Hepatocyte (in vitro differentiated cells): ENCODE measurements around the gene TET2. TPM values are rescaled to one million over a fixed set of nuclear protein-coding genes. Genes with fewer than 3 reads are reported as not detected.
A peak's percentile ranks its signal among the peaks of the same experiment; 100 is the strongest.

Experiments
- DNase-seq: peaks from one replicate; pipeline ENCODE4 v3.0.0-alpha.2; 2016; ENCODE audit warnings: low spot score
- H2AFZ ChIP-seq: fragments of 200-600 bp; sonication (generic); 2 replicates; pipeline ENCODE4 v1.6.0; 2016; ENCODE audit warnings: antibody characterized with exemption, mild to moderate bottlenecking
- H3K27ac ChIP-seq: fragments of 200-600 bp; sonication (generic); 2 replicates; pipeline ENCODE4 v1.5.1; 2016; ENCODE audit warnings: mild to moderate bottlenecking
- H3K27me3 ChIP-seq: fragments of 200-600 bp; sonication (generic); 2 replicates; pipeline ENCODE4 v1.6.1; 2016
- H3K36me3 ChIP-seq: fragments of 200-600 bp; sonication (generic); replicated peaks from 2 replicates; pipeline ENCODE4 v1.5.1; 2016; ENCODE audit warnings: low read depth; ENCODE audit not compliant: insufficient read depth
- H3K4me1 ChIP-seq: fragments of 200-600 bp; sonication (generic); 2 replicates; pipeline ENCODE4 v1.5.1; 2016; ENCODE audit warnings: mild to moderate bottlenecking, moderate library complexity; ENCODE audit not compliant: insufficient read depth
- H3K4me2 ChIP-seq: fragments of 200-600 bp; sonication (generic); 2 replicates; pipeline ENCODE4 v1.6.0; 2016
- H3K4me3 ChIP-seq: fragments of 200-600 bp; sonication (generic); 2 replicates; pipeline ENCODE4 v1.5.1; 2016; ENCODE audit warnings: mild to moderate bottlenecking
- H3K79me2 ChIP-seq: fragments of 200-600 bp; sonication (generic); 2 replicates; pipeline ENCODE4 v1.6.0; 2017; ENCODE audit warnings: mild to moderate bottlenecking
- H3K9me2 ChIP-seq: fragments of 200-600 bp; sonication (generic); replicated peaks from 2 replicates; pipeline ENCODE4 v1.6.0; 2017; ENCODE audit warnings: mild to moderate bottlenecking; ENCODE audit not compliant: insufficient read depth
- H3K9me3 ChIP-seq: fragments of 200-600 bp; sonication (generic); 2 replicates; pipeline ENCODE4 v1.5.1; 2016; ENCODE audit warnings: low read depth, mild to moderate bottlenecking
- H4K20me1 ChIP-seq: fragments of 200-600 bp; sonication (generic); 2 replicates; pipeline ENCODE4 v1.6.0; 2016; ENCODE audit warnings: mild to moderate bottlenecking; ENCODE audit not compliant: insufficient read depth, poor library complexity, severe bottlenecking
- CTCF ChIP-seq: fragments of 200-600 bp; sonication (generic); IDR thresholded peaks from 2 replicates; pipeline ENCODE4 v1.5.1; 2016; ENCODE audit warnings: antibody characterized with exemption, mild to moderate bottlenecking; ENCODE audit not compliant: poor library complexity
- EZH2 ChIP-seq: fragments of 200-600 bp; sonication (generic); IDR thresholded peaks from 2 replicates; pipeline ENCODE4 v1.6.1; 2016; ENCODE audit warnings: antibody characterized with exemption, mild to moderate bottlenecking, borderline replicate concordance
- EZH2phosphoT487 ChIP-seq: fragments of 200-600 bp; sonication (generic); IDR thresholded peaks from one replicate; pipeline ENCODE4 v1.6.1; 2018; ENCODE audit warnings: antibody characterized with exemption, mild to moderate bottlenecking, low read depth, moderate library complexity; ENCODE audit not compliant: unreplicated experiment, severe bottlenecking
- WGBS: methylation state at CpG from one replicate; pipeline ENCODE4 v1.1.6; 2016; ENCODE audit warnings: low lambda C conversion rate; ENCODE audit errors: missing lambda C conversion rate; 5-methylcytosine and 5-hydroxymethylcytosine counted together
- polyA plus RNA-seq: library from polyadenylated mRNA; unstranded; fragments of >200 nt; fragmentation: Nextera tagmentation; extraction: Ambion mirVana; gene quantifications from 2 replicates; pipeline ENCODE4 v1.2.1, GENCODE V29; 2016
- total RNA-seq: library from RNA; depleted of rRNA; stranded (reverse); fragments of >200 nt; gene quantifications from 2 replicates; pipeline ENCODE4 v1.2.3, GENCODE V29; 2014

The TET2 gene
- total and polyA plus RNA-seq, 2 experiments from 2014 or later, result 5.5 to 15.5 TPM

GRCh38 chr4:105208561-105208960 is 61.9 kb downstream of the TET2 start:
- TF ChIP-seq EZH2phosphoT487 (no peak), EZH2 (no peak), CTCF (no peak)
- H3K27ac ChIP-seq, result no peak overlapping the region
- peaks cover 33% of the 10 kb centered on the region for H3K79me2 ChIP-seq
- no peak overlapping the region for H3K4me2 ChIP-seq
- peaks cover 3% of the 10 kb centered on the region for H4K20me1 ChIP-seq
- H3K4me3 ChIP-seq, result no peak overlapping the region
- WGBS, result 80% methylated on average over 5 of the region's 5 CpGs
- H3K4me1 ChIP-seq, result no peaks in the 10 kb centered on the region
- no peak overlapping the region for H2AFZ ChIP-seq
- H3K27me3 ChIP-seq, result no peaks in the 10 kb centered on the region
- H3K9me2 ChIP-seq, result no peaks in the 10 kb centered on the region
- H3K36me3 ChIP-seq, result no peaks in the 10 kb centered on the region
- no peak for DNase-seq
- no peaks in the 10 kb centered on the region for H3K9me3 ChIP-seq

- peak; percentile 15 for DNase-seq
- peaks cover 27% of the 10 kb centered on the region for H3K79me2 ChIP-seq
- TF ChIP-seq EZH2, result no peak
- no peak for TF ChIP-seq EZH2phosphoT487
- TF ChIP-seq CTCF, result no peak
- no peaks in the 10 kb centered on the region for H3K27me3 ChIP-seq
- H3K4me2 ChIP-seq, result no peak overlapping the region
- H3K9me2 ChIP-seq, result no peaks in the 10 kb centered on the region
- no peak overlapping the region for H3K4me3 ChIP-seq
- no peaks in the 10 kb centered on the region for H4K20me1 ChIP-seq
- H3K4me1 ChIP-seq, result no peaks in the 10 kb centered on the region
- H3K27ac ChIP-seq, result peak overlapping the region; percentile 14
- no peak overlapping the region for H2AFZ ChIP-seq
- WGBS, result 71% methylated on average over 1 of the region's 1 CpG
- no peaks in the 10 kb centered on the region for H3K9me3 ChIP-seq
- no peaks in the 10 kb centered on the region for H3K36me3 ChIP-seq
Measured at GRCh38 chr4:105210916-105211315, 64.2 kb downstream of the TET2 start.

GRCh38 chr4:105215609-105216313 is 69.1 kb downstream of the TET2 start:
- no peaks in the 10 kb centered on the region for H3K36me3 ChIP-seq
- H3K9me2 ChIP-seq, result no peaks in the 10 kb centered on the region
- H3K9me3 ChIP-seq, result no peaks in the 10 kb centered on the region
- WGBS, result 63% methylated on average over 4 of the region's 4 CpGs
- no peak overlapping the region for H2AFZ ChIP-seq
- H3K79me2 ChIP-seq, result peaks cover 42% of the 10 kb centered on the region
- H4K20me1 ChIP-seq, result no peaks in the 10 kb centered on the region
- H3K4me3 ChIP-seq, result no peak overlapping the region
- H3K27ac ChIP-seq, result peak overlapping the region; percentile 21
- H3K4me1 ChIP-seq, result no peaks in the 10 kb centered on the region
- no peak overlapping the region for H3K4me2 ChIP-seq
- H3K27me3 ChIP-seq, result no peaks in the 10 kb centered on the region
- no peak for DNase-seq
- no peak for TF ChIP-seq EZH2
- no peak for TF ChIP-seq EZH2phosphoT487

GRCh38 chr4:105225500-105225899 is 78.8 kb downstream of the TET2 start:
- TF ChIP-seq CTCF (no peak), EZH2phosphoT487 (no peak), EZH2 (no peak)
- 97% methylated on average over 1 of the region's 1 CpG for WGBS
- DNase-seq, result no peak
- H3K9me2 ChIP-seq, result no peaks in the 10 kb centered on the region
- no peaks in the 10 kb centered on the region for H3K27me3 ChIP-seq
- H3K79me2 ChIP-seq, result peaks cover 40% of the 10 kb centered on the region
- no peak overlapping the region for H2AFZ ChIP-seq
- H3K4me3 ChIP-seq, result no peak overlapping the region
- no peaks in the 10 kb centered on the region for H3K9me3 ChIP-seq
- no peaks in the 10 kb centered on the region for H3K4me1 ChIP-seq
- H3K36me3 ChIP-seq, result no peaks in the 10 kb centered on the region
- H3K27ac ChIP-seq, result no peak overlapping the region
- no peak overlapping the region for H3K4me2 ChIP-seq
- H4K20me1 ChIP-seq, result no peaks in the 10 kb centered on the region
